ENCODE results near the gene HIVEP3.

DNA sequence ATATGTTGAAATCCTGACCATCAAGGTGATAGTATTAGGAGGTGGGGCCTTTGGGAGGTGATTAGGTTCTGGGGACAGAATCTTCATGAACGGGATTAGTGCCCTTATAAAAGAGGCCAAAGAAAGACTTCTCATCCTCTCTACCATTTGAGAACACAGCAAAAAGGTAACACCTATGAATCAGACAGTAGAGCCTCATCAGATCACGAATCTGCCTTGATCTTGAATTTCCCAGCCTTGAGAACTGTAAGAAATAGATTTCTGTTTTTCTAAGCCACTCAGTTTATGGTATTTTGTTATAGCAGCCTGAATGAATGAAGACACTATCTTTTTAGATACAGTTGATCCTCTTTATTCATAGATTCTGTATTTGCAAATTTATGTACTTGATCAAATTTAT, 227.3 kb downstream of the HIVEP3 start:
- TF ChIP-seq TAF1 (IDR thresholded peaks at IDR 0.05; ENCODE audit: borderline replicate concordance, insufficient read depth, low read length) (no peak), FOXP2 (optimal IDR thresholded peaks at IDR 0.05; ENCODE audit: borderline replicate concordance, extremely low read depth, extremely low read length, insufficient read depth) (no peak), SIN3A (IDR thresholded peaks at IDR 0.05; ENCODE audit: borderline replicate concordance, insufficient read depth, low read length) (no peak), POLR2AphosphoS5 (IDR thresholded peaks at IDR 0.05; ENCODE audit: low read depth, low read length) (no peak)
